ENCODE measurements around the gene SPDL1. TPM values are rescaled to one million over a fixed set of nuclear protein-coding genes. Genes with fewer than 3 reads are reported as not detected.

SPDL1 gene
- polyA plus RNA-seq (2013, experiment 1 of 4): 59.3 TPM
- 54.6 TPM for polyA plus RNA-seq (2013, experiment 2 of 4)
- 47.4 TPM for polyA plus RNA-seq (2013, experiment 3 of 4)
- polyA plus RNA-seq (2013, experiment 4 of 4): 51.6 TPM

GRCh38 chr5:169583424-169584220 lies at the start of gene SPDL1:
Gene SPDL1 (plus strand): TSS chr5:169583773. CDS start chr5:169588417, 4,644 bp downstream.
- 1% methylated on average over 53 of the region's 53 CpGs for WGBS, 2 experiments
- Histone ChIP-seq H3K9me3 (ENCODE audit: control insufficient read depth, low read length) (no peaks in the 10 kb centered on the region), H3K4me3 (ENCODE audit: insufficient read depth, low read depth, low read length) (peak within 1 kb of the TSS; percentile 60), H3K4me1 (ENCODE audit: control insufficient read depth, insufficient read depth, low read length) (no peaks in the 10 kb centered on the region), H3K36me3 (ENCODE audit: control insufficient read depth, insufficient read depth, low read length) (peaks cover 4% of the 10 kb centered on the region), H3K27me3 (ENCODE audit: control insufficient read depth, insufficient read depth, low read length, poor library complexity, severe bottlenecking) (peaks cover 11% of the 10 kb centered on the region), H3K27ac (ENCODE audit: insufficient read depth, low read depth, low read length, poor library complexity, severe bottlenecking) (peak within 1 kb of the TSS; percentile 4)

- Histone ChIP-seq H3K4me1 (ENCODE audit: control insufficient read depth, insufficient read depth, low read length) (no peaks in the 10 kb centered on the region), H3K27me3 (ENCODE audit: control insufficient read depth, insufficient read depth, low read length, poor library complexity, severe bottlenecking) (no peaks in the 10 kb centered on the region), H3K4me3 (ENCODE audit: insufficient read depth, low read depth, low read length) (no peak overlapping the region), H3K27ac (ENCODE audit: insufficient read depth, low read depth, low read length, poor library complexity, severe bottlenecking) (no peak overlapping the region), H3K36me3 (ENCODE audit: control insufficient read depth, insufficient read depth, low read length) (no peaks in the 10 kb centered on the region), H3K9me3 (ENCODE audit: control insufficient read depth, low read length) (no peaks in the 10 kb centered on the region)
- 85 to 97% methylated on average over 2 of the region's 2 CpGs for WGBS, 2 experiments
These were observed 49.2 kb upstream of the SPDL1 start for GRCh38 chr5:169534311-169534880.

- Histone ChIP-seq H3K27me3 (ENCODE audit: control insufficient read depth, insufficient read depth, low read length, poor library complexity, severe bottlenecking) (no peaks in the 10 kb centered on the region), H3K4me3 (ENCODE audit: insufficient read depth, low read depth, low read length) (no peak overlapping the region), H3K9me3 (ENCODE audit: control insufficient read depth, low read length) (no peaks in the 10 kb centered on the region), H3K27ac (ENCODE audit: insufficient read depth, low read depth, low read length, poor library complexity, severe bottlenecking) (no peak overlapping the region), H3K36me3 (ENCODE audit: control insufficient read depth, insufficient read depth, low read length) (no peaks in the 10 kb centered on the region), H3K4me1 (ENCODE audit: control insufficient read depth, insufficient read depth, low read length) (no peaks in the 10 kb centered on the region)
These were observed 48.6 kb upstream of the SPDL1 start for GRCh38 chr5:169534939-169535338.

- Histone ChIP-seq H3K27ac (ENCODE audit: insufficient read depth, low read depth, low read length, poor library complexity, severe bottlenecking) (no peak overlapping the region), H3K4me1 (ENCODE audit: control insufficient read depth, insufficient read depth, low read length) (no peaks in the 10 kb centered on the region), H3K36me3 (ENCODE audit: control insufficient read depth, insufficient read depth, low read length) (no peaks in the 10 kb centered on the region), H3K9me3 (ENCODE audit: control insufficient read depth, low read length) (no peaks in the 10 kb centered on the region), H3K27me3 (ENCODE audit: control insufficient read depth, insufficient read depth, low read length, poor library complexity, severe bottlenecking) (no peaks in the 10 kb centered on the region), H3K4me3 (ENCODE audit: insufficient read depth, low read depth, low read length) (no peak overlapping the region)
- 90 to 100% methylated on average over 1 of the region's 1 CpG for WGBS, 2 experiments
These were observed 44.6 kb upstream of the SPDL1 start for GRCh38 chr5:169538944-169539343.

- H3K27ac ChIP-seq (ENCODE audit: insufficient read depth, low read depth, low read length, poor library complexity, severe bottlenecking): no peak overlapping the region
- H3K4me1 ChIP-seq (ENCODE audit: control insufficient read depth, insufficient read depth, low read length): no peaks in the 10 kb centered on the region
- H3K27me3 ChIP-seq (ENCODE audit: control insufficient read depth, insufficient read depth, low read length, poor library complexity, severe bottlenecking): no peaks in the 10 kb centered on the region
- H3K4me3 ChIP-seq (ENCODE audit: insufficient read depth, low read depth, low read length): no peak overlapping the region
- 100% methylated on average over 1 to 2 of the region's 2 CpGs for WGBS, 2 experiments
- H3K9me3 ChIP-seq (ENCODE audit: control insufficient read depth, low read length): no peaks in the 10 kb centered on the region
- H3K36me3 ChIP-seq (ENCODE audit: control insufficient read depth, insufficient read depth, low read length): no peaks in the 10 kb centered on the region
These were observed 40.8 kb upstream of the SPDL1 start for GRCh38 chr5:169542811-169543210.

- Histone ChIP-seq H3K4me1 (ENCODE audit: control insufficient read depth, insufficient read depth, low read length) (no peaks in the 10 kb centered on the region), H3K9me3 (ENCODE audit: control insufficient read depth, low read length) (no peaks in the 10 kb centered on the region), H3K27me3 (ENCODE audit: control insufficient read depth, insufficient read depth, low read length, poor library complexity, severe bottlenecking) (no peaks in the 10 kb centered on the region), H3K4me3 (ENCODE audit: insufficient read depth, low read depth, low read length) (no peak overlapping the region), H3K36me3 (ENCODE audit: control insufficient read depth, insufficient read depth, low read length) (no peaks in the 10 kb centered on the region), H3K27ac (ENCODE audit: insufficient read depth, low read depth, low read length, poor library complexity, severe bottlenecking) (no peak overlapping the region)
- WGBS, 2 experiments: 92 to 100% methylated on average over 1 to 2 of the region's 2 CpGs
These were observed 39.2 kb upstream of the SPDL1 start for GRCh38 chr5:169544264-169544950.

GRCh38 chr5:169545762-169546161 lies 37.8 kb upstream of the SPDL1 start:
- H3K9me3 ChIP-seq (ENCODE audit: control insufficient read depth, low read length): no peaks in the 10 kb centered on the region
- H3K4me1 ChIP-seq (ENCODE audit: control insufficient read depth, insufficient read depth, low read length): no peaks in the 10 kb centered on the region
- H3K27me3 ChIP-seq (ENCODE audit: control insufficient read depth, insufficient read depth, low read length, poor library complexity, severe bottlenecking): no peaks in the 10 kb centered on the region
- 89 to 95% methylated on average over 1 of the region's 1 CpG for WGBS, 2 experiments
- no peaks in the 10 kb centered on the region for H3K36me3 ChIP-seq (ENCODE audit: control insufficient read depth, insufficient read depth, low read length)
- no peak overlapping the region for H3K4me3 ChIP-seq (ENCODE audit: insufficient read depth, low read depth, low read length)
- no peak overlapping the region for H3K27ac ChIP-seq (ENCODE audit: insufficient read depth, low read depth, low read length, poor library complexity, severe bottlenecking)

GRCh38 chr5:169546346-169546745 lies 37.2 kb upstream of the SPDL1 start:
- no peaks in the 10 kb centered on the region for H3K4me1 ChIP-seq (ENCODE audit: control insufficient read depth, insufficient read depth, low read length)
- 93 to 96% methylated on average over 3 of the region's 3 CpGs for WGBS, 2 experiments
- no peaks in the 10 kb centered on the region for H3K27me3 ChIP-seq (ENCODE audit: control insufficient read depth, insufficient read depth, low read length, poor library complexity, severe bottlenecking)
- no peak overlapping the region for H3K4me3 ChIP-seq (ENCODE audit: insufficient read depth, low read depth, low read length)
- H3K27ac ChIP-seq (ENCODE audit: insufficient read depth, low read depth, low read length, poor library complexity, severe bottlenecking): no peak overlapping the region
- no peaks in the 10 kb centered on the region for H3K9me3 ChIP-seq (ENCODE audit: control insufficient read depth, low read length)
- H3K36me3 ChIP-seq (ENCODE audit: control insufficient read depth, insufficient read depth, low read length): no peaks in the 10 kb centered on the region

GRCh38 chr5:169547508-169547907 lies 36.1 kb upstream of the SPDL1 start:
- Histone ChIP-seq H3K4me1 (ENCODE audit: control insufficient read depth, insufficient read depth, low read length) (no peaks in the 10 kb centered on the region), H3K9me3 (ENCODE audit: control insufficient read depth, low read length) (no peaks in the 10 kb centered on the region), H3K36me3 (ENCODE audit: control insufficient read depth, insufficient read depth, low read length) (no peaks in the 10 kb centered on the region), H3K27me3 (ENCODE audit: control insufficient read depth, insufficient read depth, low read length, poor library complexity, severe bottlenecking) (no peaks in the 10 kb centered on the region), H3K4me3 (ENCODE audit: insufficient read depth, low read depth, low read length) (no peak overlapping the region), H3K27ac (ENCODE audit: insufficient read depth, low read depth, low read length, poor library complexity, severe bottlenecking) (no peak overlapping the region)
- WGBS, 2 experiments: 70 to 75% methylated on average over 3 of the region's 3 CpGs

- 81 to 87% methylated on average over 1 of the region's 1 CpG for WGBS, 2 experiments
- no peaks in the 10 kb centered on the region for H3K4me1 ChIP-seq (ENCODE audit: control insufficient read depth, insufficient read depth, low read length)
- H3K27me3 ChIP-seq (ENCODE audit: control insufficient read depth, insufficient read depth, low read length, poor library complexity, severe bottlenecking): no peaks in the 10 kb centered on the region
- no peaks in the 10 kb centered on the region for H3K36me3 ChIP-seq (ENCODE audit: control insufficient read depth, insufficient read depth, low read length)
- no peaks in the 10 kb centered on the region for H3K9me3 ChIP-seq (ENCODE audit: control insufficient read depth, low read length)
- H3K27ac ChIP-seq (ENCODE audit: insufficient read depth, low read depth, low read length, poor library complexity, severe bottlenecking): no peak overlapping the region
- no peak overlapping the region for H3K4me3 ChIP-seq (ENCODE audit: insufficient read depth, low read depth, low read length)
These were observed 35.3 kb upstream of the SPDL1 start for GRCh38 chr5:169548315-169548714.

Data from ectodermal cell (in vitro differentiated cells).